Measurements from ENCODE around the gene MORN3.

GRCh38 chr12:121673013-121673511 lies 3.6 kb upstream of the MORN3 start:
- TF ChIP-seq YY1 (IDR thresholded peaks at IDR 0.05; ENCODE audit: low read depth) (no peak), TAF1 (IDR thresholded peaks at IDR 0.05; ENCODE audit: low read depth) (no peak), MAX (IDR thresholded peaks at IDR 0.05) (no peak), RAD21 (IDR thresholded peaks at IDR 0.05; ENCODE audit: low read depth) (no peak)
